HepG2 (cell line): Measurements from ENCODE around the gene FCAMR. TPM values are rescaled to one million over a fixed set of nuclear protein-coding genes. Genes with fewer than 3 reads are reported as not detected.

Experiments used
- DR1 ChIP-seq: sonication (generic); formaldehyde crosslinking; IDR thresholded peaks from 2 replicates; pipeline ENCODE4 v1.8.0; 2021; ENCODE audit warnings: mild to moderate bottlenecking, missing genetic modification reagents, inconsistent platforms
- HNF4A ChIP-seq: sonication (generic); formaldehyde crosslinking; IDR thresholded peaks from 2 replicates; pipeline ENCODE4 v1.4.0; 2020; ENCODE audit warnings: missing genetic modification reagents
- IRF1 ChIP-seq: sonication (generic); formaldehyde crosslinking; IDR thresholded peaks from 2 replicates; pipeline ENCODE4 v1.4.0; 2020; ENCODE audit warnings: low read depth, mild to moderate bottlenecking, missing genetic modification reagents
- JUND ChIP-seq: sonication (generic); formaldehyde crosslinking; IDR thresholded peaks from 2 replicates; pipeline ENCODE4 v1.8.0; 2022; ENCODE audit warnings: mild to moderate bottlenecking, missing genetic modification reagents
- KLF12 ChIP-seq: sonication (generic); formaldehyde crosslinking; IDR thresholded peaks from 2 replicates; pipeline ENCODE4 v1.4.0; 2020; ENCODE audit warnings: missing genetic modification reagents, borderline replicate concordance
- POLR2G ChIP-seq: fragments of 200-400 bp; formaldehyde crosslinking; IDR thresholded peaks from 2 replicates; pipeline ENCODE4 v1.6.1; 2018; ENCODE audit warnings: mild to moderate bottlenecking, low read depth, low read length, moderate library complexity
- PRDM4 ChIP-seq: sonication (generic); formaldehyde crosslinking; IDR thresholded peaks from 2 replicates; pipeline ENCODE4 v1.9.0; 2021; ENCODE audit warnings: missing genetic modification reagents, borderline replicate concordance
- REXO4 ChIP-seq: sonication (generic); formaldehyde crosslinking; IDR thresholded peaks from 2 replicates; pipeline ENCODE4 v1.8.0; 2022; ENCODE audit warnings: missing genetic modification reagents, mild to moderate bottlenecking, borderline replicate concordance
- ZFP37 ChIP-seq: sonication (generic); formaldehyde crosslinking; IDR thresholded peaks from 2 replicates; pipeline ENCODE4 v1.4.0; 2020; ENCODE audit warnings: missing genetic modification reagents, borderline replicate concordance
- ZNF207 ChIP-seq: fragments of 450-650 bp; IDR thresholded peaks from 2 replicates; pipeline ENCODE4 v1.6.1; 2016; ENCODE audit warnings: antibody characterized with exemption, borderline replicate concordance
- ZNF326 ChIP-seq: sonication (generic); formaldehyde crosslinking; IDR thresholded peaks from 2 replicates; pipeline ENCODE4 v1.4.0; 2020; ENCODE audit warnings: missing genetic modification reagents, borderline replicate concordance
- ZNF605 ChIP-seq: sonication (generic); formaldehyde crosslinking; IDR thresholded peaks from 2 replicates; pipeline ENCODE4 v1.8.0; 2022; ENCODE audit warnings: mild to moderate bottlenecking, missing genetic modification reagents
- ZNF616 ChIP-seq: sonication (generic); formaldehyde crosslinking; IDR thresholded peaks from 2 replicates; pipeline ENCODE4 v1.5.0; 2020; ENCODE audit warnings: low read depth, mild to moderate bottlenecking, missing genetic modification reagents
- ZNF746 ChIP-seq: sonication (generic); formaldehyde crosslinking; IDR thresholded peaks from 2 replicates; pipeline ENCODE4 v1.8.0; 2022; ENCODE audit warnings: mild to moderate bottlenecking, missing genetic modification reagents
- ZNF770 ChIP-seq: sonication (generic); formaldehyde crosslinking; IDR thresholded peaks from 2 replicates; pipeline ENCODE4 v1.5.0; 2020; ENCODE audit warnings: mild to moderate bottlenecking, missing genetic modification reagents
- ZNF883 ChIP-seq: sonication (generic); formaldehyde crosslinking; IDR thresholded peaks from 2 replicates; pipeline ENCODE4 v1.5.1; 2020; ENCODE audit warnings: mild to moderate bottlenecking, missing genetic modification reagents; ENCODE audit errors: not compliant biosample characterization
- polyA plus RNA-seq, 8 experiments: library from polyadenylated mRNA; depleted of rRNA in 3 of 8; stranded (reverse) in 7 of 8; unstranded in 1 of 8; fragments of >200 nt; fragmentation: Illumina TruSeq in 4 of 8; extraction: Trizol in 4 of 8; gene quantifications; 2 replicates each; pipeline versions ENCODE4 v1.2.1 to v1.2.3, GENCODE V29; 2011 to 2016; ENCODE audit warnings: low read depth in 4 of 8, missing spikeins in 1 of 8, mixed read lengths in 1 of 8; ENCODE audit not compliant: insufficient read depth in 1 of 8
- total RNA-seq, 5 experiments: library from RNA; depleted of rRNA; stranded (reverse); fragments of >200 nt; fragmentation: Illumina TruSeq; extraction: Trizol; gene quantifications; 2 replicates each; pipeline ENCODE4 v1.2.3, GENCODE V29; 2016; ENCODE audit warnings: low read depth in 1 of 5
- TF ChIP-seq, protein P1 (sequence below): IDR thresholded peaks from 2 replicates; pipeline ENCODE4 v1.6.1; 2012; ENCODE audit warnings: low read length, improper control_type of control experiment
- TF ChIP-seq, protein P2 (sequence below): sonication (generic); formaldehyde crosslinking; IDR thresholded peaks from 2 replicates; pipeline ENCODE4 v1.4.0; 2020; ENCODE audit warnings: mild to moderate bottlenecking, missing genetic modification reagents

The FCAMR gene
- total and polyA plus RNA-seq, 2 of the 13 experiments (the other 11 are each of a cell fraction or from before 2014, with no cell fraction given) = not detected

DNA sequence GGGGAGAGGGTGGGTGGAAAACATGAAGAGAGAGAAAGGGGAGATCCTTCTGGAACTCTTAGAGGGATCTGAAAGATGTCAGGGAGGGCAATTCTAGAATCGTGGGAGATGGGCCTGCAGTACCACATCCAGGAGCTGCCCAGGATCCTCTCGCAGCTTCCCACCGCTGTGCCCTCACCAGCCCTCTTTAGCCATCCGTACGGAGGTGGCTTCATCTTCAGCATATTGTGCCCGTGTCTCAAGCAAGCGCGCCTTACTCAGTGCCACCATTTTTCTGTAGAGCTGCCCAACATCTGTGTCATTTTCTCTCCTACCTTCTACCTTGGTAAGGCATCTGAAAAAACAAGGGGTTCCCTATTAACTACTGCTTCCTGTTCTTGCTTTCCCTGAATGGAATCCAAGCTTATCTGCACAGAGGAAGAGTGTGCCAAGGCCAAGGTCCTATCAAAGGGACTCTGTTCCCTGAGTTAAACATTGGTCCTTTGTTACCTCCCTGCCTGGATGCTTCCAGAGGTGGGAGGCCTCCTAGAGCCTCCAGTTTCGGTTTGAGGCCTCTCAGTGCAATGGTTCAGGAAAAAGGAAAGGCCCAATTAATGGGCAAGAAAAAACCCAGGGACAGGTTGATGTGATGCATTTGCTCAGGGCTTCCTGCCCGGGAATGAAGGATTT, 39.1 kb upstream of the FCAMR start (continued):
- TF ChIP-seq ZNF770 (CRISPR knock-in tag) (peak; percentile 89), IRF1 (CRISPR knock-in tag) (no peak), REXO4 (CRISPR knock-in tag) (no peak), ZNF746 (CRISPR knock-in tag) (no peak), PRDM4 (CRISPR knock-in tag) (no peak), POLR2G (no peak), HNF4A (peak; percentile 84), ZNF207 (no peak), ZNF326 (CRISPR knock-in tag) (no peak), ZFP37 (CRISPR knock-in tag) (no peak), JUND (CRISPR knock-in tag) (no peak), DR1 (CRISPR knock-in tag) (no peak), ZNF883 (CRISPR knock-in tag) (no peak), KLF12 (no peak), ZNF605 (CRISPR knock-in tag) (no peak), ZNF616 (CRISPR knock-in tag) (no peak)
- TF ChIP-seq, protein P1, sequence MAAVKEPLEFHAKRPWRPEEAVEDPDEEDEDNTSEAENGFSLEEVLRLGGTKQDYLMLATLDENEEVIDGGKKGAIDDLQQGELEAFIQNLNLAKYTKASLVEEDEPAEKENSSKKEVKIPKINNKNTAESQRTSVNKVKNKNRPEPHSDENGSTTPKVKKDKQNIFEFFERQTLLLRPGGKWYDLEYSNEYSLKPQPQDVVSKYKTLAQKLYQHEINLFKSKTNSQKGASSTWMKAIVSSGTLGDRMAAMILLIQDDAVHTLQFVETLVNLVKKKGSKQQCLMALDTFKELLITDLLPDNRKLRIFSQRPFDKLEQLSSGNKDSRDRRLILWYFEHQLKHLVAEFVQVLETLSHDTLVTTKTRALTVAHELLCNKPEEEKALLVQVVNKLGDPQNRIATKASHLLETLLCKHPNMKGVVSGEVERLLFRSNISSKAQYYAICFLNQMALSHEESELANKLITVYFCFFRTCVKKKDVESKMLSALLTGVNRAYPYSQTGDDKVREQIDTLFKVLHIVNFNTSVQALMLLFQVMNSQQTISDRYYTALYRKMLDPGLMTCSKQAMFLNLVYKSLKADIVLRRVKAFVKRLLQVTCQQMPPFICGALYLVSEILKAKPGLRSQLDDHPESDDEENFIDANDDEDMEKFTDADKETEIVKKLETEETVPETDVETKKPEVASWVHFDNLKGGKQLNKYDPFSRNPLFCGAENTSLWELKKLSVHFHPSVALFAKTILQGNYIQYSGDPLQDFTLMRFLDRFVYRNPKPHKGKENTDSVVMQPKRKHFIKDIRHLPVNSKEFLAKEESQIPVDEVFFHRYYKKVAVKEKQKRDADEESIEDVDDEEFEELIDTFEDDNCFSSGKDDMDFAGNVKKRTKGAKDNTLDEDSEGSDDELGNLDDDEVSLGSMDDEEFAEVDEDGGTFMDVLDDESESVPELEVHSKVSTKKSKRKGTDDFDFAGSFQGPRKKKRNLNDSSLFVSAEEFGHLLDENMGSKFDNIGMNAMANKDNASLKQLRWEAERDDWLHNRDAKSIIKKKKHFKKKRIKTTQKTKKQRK = no peak
- TF ChIP-seq, protein P2, sequence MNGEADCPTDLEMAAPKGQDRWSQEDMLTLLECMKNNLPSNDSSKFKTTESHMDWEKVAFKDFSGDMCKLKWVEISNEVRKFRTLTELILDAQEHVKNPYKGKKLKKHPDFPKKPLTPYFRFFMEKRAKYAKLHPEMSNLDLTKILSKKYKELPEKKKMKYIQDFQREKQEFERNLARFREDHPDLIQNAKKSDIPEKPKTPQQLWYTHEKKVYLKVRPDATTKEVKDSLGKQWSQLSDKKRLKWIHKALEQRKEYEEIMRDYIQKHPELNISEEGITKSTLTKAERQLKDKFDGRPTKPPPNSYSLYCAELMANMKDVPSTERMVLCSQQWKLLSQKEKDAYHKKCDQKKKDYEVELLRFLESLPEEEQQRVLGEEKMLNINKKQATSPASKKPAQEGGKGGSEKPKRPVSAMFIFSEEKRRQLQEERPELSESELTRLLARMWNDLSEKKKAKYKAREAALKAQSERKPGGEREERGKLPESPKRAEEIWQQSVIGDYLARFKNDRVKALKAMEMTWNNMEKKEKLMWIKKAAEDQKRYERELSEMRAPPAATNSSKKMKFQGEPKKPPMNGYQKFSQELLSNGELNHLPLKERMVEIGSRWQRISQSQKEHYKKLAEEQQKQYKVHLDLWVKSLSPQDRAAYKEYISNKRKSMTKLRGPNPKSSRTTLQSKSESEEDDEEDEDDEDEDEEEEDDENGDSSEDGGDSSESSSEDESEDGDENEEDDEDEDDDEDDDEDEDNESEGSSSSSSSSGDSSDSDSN (CRISPR knock-in tag) = no peak
